A549 (cell line): ENCODE measurements around the gene ALX1. TPM values are rescaled to one million over a fixed set of nuclear protein-coding genes. Genes with fewer than 3 reads are reported as not detected.

Experiments used
- ATAC-seq, 2 experiments: fragments of 200-7000 bp in 1 of 2; fragments of >200 bp in 1 of 2; cut with Nextera tagmentation in 1 of 2; cut with Tn5 transposase in 1 of 2; 3 replicates each; pipeline versions ENCODE4 v1.8.0 to v1.9.1; 2018 to 2020; ENCODE audit warnings: mild to moderate bottlenecking in 1 of 2, moderate library complexity in 1 of 2
- CTCF ChIA-PET: fragments of 300-600 bp; sonication (Branson Sonifier 250); formaldehyde crosslinking; extraction: SDS; loops from one replicate; lab custom pipeline; 2021; ENCODE audit warnings: antibody characterized with exemption, inconsistent platforms; lab: Yijun Ruan, JAX
- POLR2A ChIA-PET: fragments of 350-600 bp; formaldehyde crosslinking; extraction: SDS; loops from one replicate; lab custom pipeline; 2021; ENCODE audit warnings: antibody characterized with exemption, inconsistent platforms; lab: Yijun Ruan, JAX
- DNase-seq, 2 experiments: peaks; one replicate each; pipeline versions ENCODE4 v3.0.0 to v3.0.0-alpha.2; 2011 to 2016; ENCODE audit warnings: low read depth in 1 of 2, low spot score in 1 of 2
- FAIRE-seq: peaks from 2 replicates; lab custom pipeline; 2011; peaks lifted over from hg19 to GRCh38; lab: Jason Lieb, UNC
- H3K27ac ChIP-seq, 2 experiments: fragments of >200 bp; sonication (Bioruptor Twin); formaldehyde crosslinking; 3 replicates each; pipeline ENCODE4 v1.5.1; 2016 to 2017
- H3K4me1 ChIP-seq: fragments of >200 bp; sonication (Bioruptor Twin); formaldehyde crosslinking; 3 replicates; pipeline ENCODE4 v1.6.1; 2016
- H3K4me2 ChIP-seq: fragments of >200 bp; sonication (Bioruptor Twin); formaldehyde crosslinking; 3 replicates; pipeline ENCODE4 v1.6.1; 2016
- H3K4me3 ChIP-seq: fragments of >200 bp; sonication (Bioruptor Twin); formaldehyde crosslinking; 3 replicates; pipeline ENCODE4 v1.5.1; 2016
- H3K9me3 ChIP-seq: fragments of >200 bp; sonication (Bioruptor Twin); formaldehyde crosslinking; 3 replicates; pipeline ENCODE4 v1.6.1; 2016
- BHLHE40 ChIP-seq: IDR thresholded peaks from 2 replicates; pipeline ENCODE4 v1.6.1; 2012; ENCODE audit warnings: low read depth, low read length, inconsistent platforms
- CBX2 ChIP-seq: fragments of 200-600 bp; sonication (generic); IDR thresholded peaks from 2 replicates; pipeline ENCODE4 v1.6.1; 2016; ENCODE audit warnings: low read depth, mild to moderate bottlenecking, borderline replicate concordance
- CBX8 ChIP-seq: fragments of 200-600 bp; sonication (generic); IDR thresholded peaks from 2 replicates; pipeline ENCODE4 v1.6.1; 2016
- CEBPB ChIP-seq, 2 experiments: fragments of >200 bp in 1 of 2; sonication (Bioruptor Twin) in 1 of 2; formaldehyde crosslinking in 1 of 2; IDR thresholded peaks; 2 replicates each; pipeline ENCODE4 v1.6.1; 2012 to 2016
- CTCF ChIP-seq: fragments of >200 bp; sonication (Bioruptor Twin); formaldehyde crosslinking; IDR thresholded peaks from 3 replicates; pipeline ENCODE4 v1.5.1; 2016
- E2F6 ChIP-seq: IDR thresholded peaks from 2 replicates; pipeline ENCODE4 v1.6.1; 2012; ENCODE audit warnings: low read depth, borderline replicate concordance
- EHMT2 ChIP-seq: fragments of 200-600 bp; sonication (generic); IDR thresholded peaks from 2 replicates; pipeline ENCODE4 v1.6.1; 2016; ENCODE audit warnings: antibody characterized with exemption, low read depth, mild to moderate bottlenecking, moderate library complexity
- FOSB ChIP-seq: fragments of 250-450 bp; sonication (Bioruptor Pico); IDR thresholded peaks from 2 replicates; pipeline ENCODE4 v1.5.0; 2020; ENCODE audit warnings: mild to moderate bottlenecking, moderate library complexity
- GATA3 ChIP-seq: IDR thresholded peaks from 2 replicates; pipeline ENCODE4 v1.6.1; 2012; ENCODE audit warnings: borderline replicate concordance
- HES2 ChIP-seq: fragments of >200 bp; sonication (Bioruptor Twin); formaldehyde crosslinking; IDR thresholded peaks from 2 replicates; pipeline ENCODE4 v1.6.1; 2016
- HEYL ChIP-seq: fragments of 250-450 bp; sonication (Bioruptor Pico); IDR thresholded peaks from 2 replicates; pipeline ENCODE4 v1.8.0; 2021; ENCODE audit warnings: mild to moderate bottlenecking, moderate library complexity
- JUN ChIP-seq, 2 experiments: fragments of >200 bp; sonication (Bioruptor Twin); formaldehyde crosslinking; IDR thresholded peaks; 2 replicates in 1 of 2; 3 replicates in 1 of 2; pipeline ENCODE4 v1.6.1; 2016 to 2017
- JUNB ChIP-seq: fragments of >200 bp; sonication (Bioruptor Twin); formaldehyde crosslinking; IDR thresholded peaks from 2 replicates; pipeline ENCODE4 v1.6.1; 2016
- MAX ChIP-seq: IDR thresholded peaks from 2 replicates; pipeline ENCODE4 v1.6.1; 2012
- NFE2L2 ChIP-seq: fragments of 150-350 bp; conservative IDR thresholded peaks from 2 replicates; pipeline ENCODE4 v1.6.1; 2014; ENCODE audit warnings: low read length
- PHF8 ChIP-seq: fragments of 200-600 bp; sonication (generic); IDR thresholded peaks from 2 replicates; pipeline ENCODE4 v1.6.1; 2016; ENCODE audit warnings: low read depth, mild to moderate bottlenecking, antibody characterized with exemption, moderate library complexity, borderline replicate concordance
- RAD21 ChIP-seq, 2 experiments: fragments of >200 bp in 1 of 2; sonication (Bioruptor Twin) in 1 of 2; formaldehyde crosslinking in 1 of 2; IDR thresholded peaks in 1 of 2; conservative IDR thresholded peaks in 1 of 2; 2 replicates in 1 of 2; 3 replicates in 1 of 2; pipeline ENCODE4 v1.6.1; 2012 to 2018; ENCODE audit warnings: inconsistent platforms in 1 of 2
- RCOR1 ChIP-seq: fragments of 150-350 bp; IDR thresholded peaks from 2 replicates; pipeline ENCODE4 v1.6.1; 2014; ENCODE audit warnings: antibody characterized with exemption, low read length, low read depth
- RNF2 ChIP-seq: fragments of 200-600 bp; sonication (generic); IDR thresholded peaks from 2 replicates; pipeline ENCODE4 v1.6.1; 2016; ENCODE audit warnings: low read depth, mild to moderate bottlenecking, antibody characterized with exemption, moderate library complexity, borderline replicate concordance
- TP53 ChIP-seq: fragments of 250-450 bp; sonication (Bioruptor Pico); IDR thresholded peaks from 2 replicates; pipeline ENCODE4 v1.5.0; 2021; ENCODE audit warnings: mild to moderate bottlenecking, moderate library complexity
- ZFP36 ChIP-seq: fragments of 450-650 bp; IDR thresholded peaks from 2 replicates; pipeline ENCODE4 v1.6.1; 2014; ENCODE audit warnings: borderline replicate concordance; ENCODE audit not compliant: partially characterized antibody
- WGBS: methylation state at CpG from one replicate; pipeline ENCODE4 v1.1.6; 2017; ENCODE audit errors: missing lambda C conversion rate; 5-methylcytosine and 5-hydroxymethylcytosine counted together
- polyA plus RNA-seq, 4 experiments: library from polyadenylated mRNA; depleted of rRNA in 3 of 4; stranded (reverse); fragments of >200 nt; fragmentation: RNase III in 1 of 4; extraction: RNeasy Plus Mini Kit Qiagen cat#74134 plus additional on column Dnase treatment in 1 of 4; gene quantifications; 2 replicates in 3 of 4; 3 replicates in 1 of 4; pipeline ENCODE4 v1.2.3, GENCODE V29; 2011 to 2017

Gene ALX1
- polyA plus RNA-seq, 2 of the 4 experiments (the other 2 are of a cell fraction): 6.4 to 7.1 TPM

GRCh38 chr12:85280984-85281630 lies 1.1 kb downstream of the ALX1 start:
- FAIRE-seq (no peak), ATAC-seq (no peak), DNase-seq (no peak)
- peak overlapping the region; percentile 72 to 82 for H3K27ac ChIP-seq
- H3K4me2 ChIP-seq: peak overlapping the region; percentile 95
- ChIA-PET POLR2A (no interaction called here), CTCF (interaction anchor here (1.1 kb wide), 1 partner anchor 124 kb away, joined by 5 read pairs; no protein-coding TSS in a partner anchor)
- no peaks in the 10 kb centered on the region for H3K4me1 ChIP-seq
- WGBS: 6% methylated on average over 15 of the region's 15 CpGs
- TF ChIP-seq RNF2 (peak; percentile 98; the same call in 1 of the 2 replicates), CBX8 (peak; percentile 87), BHLHE40 (no peak), FOSB (no peak), ZFP36 (peak; percentile 55), PHF8 (peak; percentile 6; the same call in 1 of the 2 replicates)
- H3K4me3 ChIP-seq: peak overlapping the region; percentile 61
- H3K9me3 ChIP-seq: no peaks in the 10 kb centered on the region

GRCh38 chr12:85281636-85282312 lies 1.8 kb downstream of the ALX1 start:
- Histone ChIP-seq H3K9me3 (no peaks in the 10 kb centered on the region), H3K4me1 (no peaks in the 10 kb centered on the region), H3K4me2 (peak overlapping the region; percentile 95), H3K4me3 (peak overlapping the region; percentile 61)
- DNase-seq: no peak
- WGBS: 23% methylated on average over 11 of the region's 11 CpGs
- CTCF ChIA-PET: interaction anchor here (1.1 kb wide), 1 partner anchor 125 kb away, joined by 5 read pairs; no protein-coding TSS in a partner anchor
- ATAC-seq: no peak
- FAIRE-seq: no peak
- POLR2A ChIA-PET: no interaction called here
- TF ChIP-seq CBX2 (no peak), JUNB (no peak), PHF8 (no peak), HEYL (CRISPR knock-in tag) (no peak), CEBPB (IDR thresholded peaks at IDR 0.05) (no peak), CTCF (no peak), GATA3 (no peak), JUN (IDR thresholded peaks at IDR 0.05) (no peak), E2F6 (no peak), MAX (no peak), TP53 (no peak), NFE2L2 (no peak), EHMT2 (no peak), CBX8 (no peak), HES2 (no peak), RAD21 (conservative IDR thresholded peaks at IDR 0.05 in 1 of 2, IDR thresholded peaks at IDR 0.05 in 1 of 2) (no peak), RCOR1 (no peak)
- TF ChIP-seq, all 56 proteins: peak for 0
- peak overlapping the region; percentile 28 to 30; a peak in 1 of 6 replicates for H3K27ac ChIP-seq
